ENCODE measurements around the gene KCNIP4.

KCNIP4 gene

DNA sequence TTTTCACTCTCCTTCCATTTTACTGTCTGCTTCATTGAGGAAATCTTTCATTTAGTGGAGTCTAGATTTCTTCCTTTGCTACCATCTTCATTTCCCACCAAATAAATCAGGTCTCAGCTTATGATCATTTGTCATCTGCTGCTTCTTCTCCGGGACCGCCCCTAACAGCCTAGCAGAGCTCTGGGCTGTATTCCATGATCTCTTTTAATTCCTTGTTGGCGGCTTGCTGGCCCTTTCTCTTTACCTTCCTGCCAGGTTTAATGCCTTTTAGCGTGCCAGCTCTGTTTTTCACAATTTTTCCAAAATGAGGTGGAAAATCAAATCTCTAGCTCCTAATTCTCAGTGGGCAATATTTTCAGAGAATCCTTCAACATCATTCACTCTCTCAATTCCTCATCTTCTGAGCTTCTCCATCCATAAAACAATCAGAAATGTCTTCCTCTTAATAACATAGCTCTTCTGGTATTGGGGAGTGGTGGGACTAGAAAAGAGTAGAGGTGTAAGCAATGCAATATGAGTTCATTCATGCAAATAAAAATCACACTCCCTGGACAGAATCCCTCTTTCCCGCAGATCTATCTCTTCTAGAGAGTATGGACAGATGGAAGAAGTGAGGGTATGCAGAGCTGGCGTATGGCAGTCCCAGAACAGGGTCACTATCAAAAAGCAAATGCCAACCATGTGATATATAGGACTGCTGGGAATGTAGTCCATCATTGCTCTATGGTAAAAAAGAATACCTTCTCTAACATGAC is 491.3 kb downstream of the KCNIP4 start:
- no peak for DNase-seq (ENCODE audit: low spot score)

GRCh38 chr4:21454831-21455230 is 493.7 kb downstream of the KCNIP4 start:
- no peak for DNase-seq (ENCODE audit: low spot score)

GRCh38 chr4:21454201-21454600 is 494.4 kb downstream of the KCNIP4 start:
- no peak for DNase-seq (ENCODE audit: low spot score)

DNA sequence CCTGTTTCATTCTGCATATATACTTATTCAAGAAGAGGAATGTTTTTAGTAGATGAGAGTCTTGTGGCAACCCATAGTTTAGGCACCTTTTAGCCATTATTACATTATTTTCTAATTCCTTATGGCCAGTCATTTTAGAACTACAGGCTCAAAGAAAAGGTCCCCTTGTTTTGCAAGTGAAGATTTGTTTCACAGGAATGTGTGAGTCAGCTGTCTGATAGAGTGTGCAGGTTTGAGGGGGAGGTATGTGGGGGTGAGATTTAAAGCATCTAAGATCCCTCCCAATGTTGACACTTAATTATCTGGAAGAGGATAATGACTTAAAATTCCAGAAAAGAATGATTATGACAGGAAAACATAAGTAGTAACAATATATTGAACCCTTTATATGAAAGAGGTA is 495.6 kb downstream of the KCNIP4 start:
- no peak for DNase-seq (ENCODE audit: low spot score)

GRCh38 chr4:21451032-21451431 is 497.5 kb downstream of the KCNIP4 start:
- no peak for DNase-seq (ENCODE audit: low spot score)

GRCh38 chr4:21450331-21450730 is 498.2 kb downstream of the KCNIP4 start:
- DNase-seq (ENCODE audit: low spot score): no peak

- no peak for DNase-seq (ENCODE audit: low spot score)
These were observed 501.1 kb downstream of the KCNIP4 start for GRCh38 chr4:21447301-21448054.

- no peak for DNase-seq (ENCODE audit: low spot score)
These were observed 528.4 kb downstream of the KCNIP4 start for GRCh38 chr4:21420166-21420565.

DNA sequence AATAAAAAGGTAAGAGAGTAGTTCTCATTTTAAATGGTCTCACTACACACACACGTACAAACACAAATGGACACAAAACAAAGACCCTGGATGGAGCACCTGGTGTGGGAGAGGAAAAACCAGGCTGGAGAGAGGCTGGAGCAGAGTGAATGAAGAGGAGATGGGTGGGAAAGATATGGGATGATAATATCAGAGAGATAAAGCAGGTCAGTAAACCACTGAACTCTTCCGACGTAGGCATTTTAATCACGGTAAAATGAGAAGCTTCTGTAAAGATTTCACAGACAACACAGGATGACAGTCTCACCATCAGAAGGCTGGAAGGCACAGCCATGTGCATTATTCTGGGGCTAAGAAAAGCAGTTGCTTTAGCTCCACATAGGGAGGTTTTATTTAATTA is 532.8 kb downstream of the KCNIP4 start:
- no peak for DNase-seq (ENCODE audit: low spot score)

DNA sequence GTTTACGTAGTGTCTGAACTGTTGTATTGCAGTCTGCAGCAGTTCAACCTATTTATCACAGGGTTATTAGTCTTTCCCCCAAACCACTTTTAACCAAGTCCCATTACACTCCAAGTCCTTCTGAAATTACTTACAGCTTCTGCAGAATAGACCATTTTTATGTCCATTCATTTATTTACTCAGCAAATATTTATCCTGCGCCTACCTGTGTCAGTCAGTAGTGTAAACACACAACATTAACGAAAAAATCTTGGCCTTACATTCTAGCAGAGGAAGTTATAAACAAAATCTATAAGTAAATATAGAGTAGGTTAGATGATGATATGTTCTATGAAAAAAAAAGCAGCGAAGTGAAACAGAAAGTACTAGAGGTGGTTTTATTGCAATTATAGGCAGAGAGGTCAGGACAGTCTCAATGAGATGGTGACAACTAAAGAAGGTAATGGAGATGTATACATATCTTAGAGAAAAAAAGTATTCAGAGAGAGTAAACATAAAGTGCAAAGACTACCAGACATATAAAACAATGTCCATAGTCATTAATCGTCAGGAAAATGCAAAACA is 534.7 kb downstream of the KCNIP4 start:
- DNase-seq (ENCODE audit: low spot score): no peak

DNA sequence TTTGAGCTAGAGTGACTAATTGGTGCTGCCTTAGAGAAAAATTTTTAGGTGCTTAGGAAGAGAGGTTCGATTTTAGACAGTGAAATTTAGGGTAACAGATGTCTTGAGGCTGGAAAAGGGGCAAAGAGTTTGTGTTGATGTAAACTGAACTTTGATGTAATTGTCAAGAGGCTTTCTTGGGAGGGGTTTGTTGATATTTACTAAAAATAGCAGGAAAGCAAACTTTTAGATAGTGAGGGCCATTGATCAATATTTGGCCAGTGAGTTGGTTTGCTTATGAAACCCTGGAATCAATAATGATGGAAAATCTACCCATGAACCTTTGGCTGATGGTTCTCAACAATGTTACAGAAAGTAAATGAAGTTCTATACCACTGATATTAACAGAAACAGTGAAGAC is 537.5 kb downstream of the KCNIP4 start:
- no peak for DNase-seq (ENCODE audit: low spot score)

GRCh38 chr4:21410372-21410771 is 538.2 kb downstream of the KCNIP4 start:
- DNase-seq (ENCODE audit: low spot score): no peak

GRCh38 chr4:21387683-21388082 is 560.9 kb downstream of the KCNIP4 start:
- no peak for DNase-seq (ENCODE audit: low spot score)

DNA sequence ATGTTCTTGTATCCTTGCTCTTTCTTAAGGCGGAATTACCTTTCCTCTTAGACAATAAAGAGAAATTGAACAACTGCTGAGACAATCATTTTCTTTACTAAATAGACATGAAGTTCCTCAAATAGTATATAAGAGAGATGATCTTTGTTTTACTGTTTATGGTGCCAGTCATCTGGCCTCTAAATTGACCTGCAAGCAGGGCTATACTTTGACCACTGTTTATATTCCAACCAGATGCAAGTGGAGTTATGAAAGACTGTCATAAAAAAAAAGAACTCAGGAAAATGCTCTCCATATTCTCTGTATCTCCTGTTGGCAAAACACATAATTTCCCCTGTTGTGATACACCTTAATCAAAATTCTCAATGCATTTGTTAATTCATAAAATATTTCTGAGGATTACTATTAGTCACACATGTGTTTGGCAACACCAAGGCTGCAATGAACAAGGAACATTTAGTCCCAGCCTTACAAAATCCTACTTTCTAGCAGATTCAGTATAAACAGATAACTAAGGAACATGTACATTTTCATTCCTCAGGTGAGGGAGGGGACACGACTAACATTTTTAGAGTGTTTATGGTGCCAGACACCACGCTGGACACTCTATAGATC is 562.3 kb downstream of the KCNIP4 start:
- DNase-seq (ENCODE audit: low spot score): no peak

- no peak for DNase-seq (ENCODE audit: low spot score)
These were observed 562.9 kb downstream of the KCNIP4 start for GRCh38 chr4:21385706-21386105.

- DNase-seq (ENCODE audit: low spot score): no peak
These were observed 564.0 kb downstream of the KCNIP4 start for GRCh38 chr4:21384609-21385008.

DNA sequence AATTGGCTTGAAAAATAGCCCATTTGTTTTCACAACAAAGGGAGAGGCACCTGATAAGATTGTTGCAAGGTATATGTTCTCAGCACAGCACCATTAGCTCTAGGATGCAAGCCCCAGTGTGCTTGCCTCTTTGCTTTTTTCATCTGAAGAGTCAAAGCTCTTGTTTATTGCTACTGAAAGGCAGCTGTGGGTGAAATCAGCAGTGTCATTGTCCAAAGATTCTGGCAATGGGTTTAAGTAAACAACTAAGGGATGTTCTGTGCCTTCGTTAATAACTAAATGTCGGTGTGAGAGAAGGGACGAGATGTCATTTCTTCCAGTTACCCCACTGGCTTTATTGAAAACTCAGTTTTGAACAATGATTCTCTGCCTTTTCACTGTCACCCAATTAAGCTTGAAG is 567.7 kb downstream of the KCNIP4 start:
- DNase-seq (ENCODE audit: low spot score): no peak

DNA sequence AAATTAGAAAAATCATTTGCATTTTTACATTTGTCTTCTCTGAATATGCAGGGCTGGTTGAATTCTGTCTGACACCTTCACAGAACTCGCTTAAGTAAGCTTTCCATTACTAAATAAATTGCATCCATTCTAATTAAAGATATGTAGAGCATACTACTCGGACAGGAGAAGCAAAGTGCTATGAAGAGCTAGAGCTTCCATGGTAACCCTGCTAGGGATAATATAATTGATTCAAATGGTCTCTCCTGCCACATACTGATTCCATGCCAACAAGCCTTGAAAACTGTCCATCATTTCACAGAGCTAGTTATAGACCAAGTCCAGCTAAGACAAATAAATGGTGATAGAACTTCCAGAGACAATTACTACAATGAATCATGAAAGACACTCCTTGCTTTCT is 571.5 kb downstream of the KCNIP4 start:
- no peak for DNase-seq (ENCODE audit: low spot score)

DNA sequence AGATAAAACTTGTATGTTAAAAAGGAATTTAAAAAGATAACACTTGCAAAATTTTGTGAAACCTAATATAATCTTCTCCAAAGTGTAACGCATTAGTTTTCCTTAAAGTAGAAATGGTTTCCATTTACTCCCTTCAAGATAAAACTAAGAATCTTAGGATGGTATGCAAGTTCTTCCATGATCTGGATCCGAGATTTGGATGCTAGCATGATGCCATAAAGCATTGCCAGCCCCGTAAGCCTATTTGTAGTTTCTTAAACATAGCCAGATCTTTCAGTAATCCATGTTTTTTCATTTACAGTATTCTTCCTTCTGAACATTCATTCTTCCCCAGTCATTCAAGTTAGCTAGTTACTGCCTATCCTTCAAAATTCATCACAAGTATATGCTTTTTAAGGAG is 572.4 kb downstream of the KCNIP4 start:
- DNase-seq (ENCODE audit: low spot score): no peak

GRCh38 chr4:21374641-21375368 is 573.8 kb downstream of the KCNIP4 start:
- DNase-seq (ENCODE audit: low spot score): no peak

DNA sequence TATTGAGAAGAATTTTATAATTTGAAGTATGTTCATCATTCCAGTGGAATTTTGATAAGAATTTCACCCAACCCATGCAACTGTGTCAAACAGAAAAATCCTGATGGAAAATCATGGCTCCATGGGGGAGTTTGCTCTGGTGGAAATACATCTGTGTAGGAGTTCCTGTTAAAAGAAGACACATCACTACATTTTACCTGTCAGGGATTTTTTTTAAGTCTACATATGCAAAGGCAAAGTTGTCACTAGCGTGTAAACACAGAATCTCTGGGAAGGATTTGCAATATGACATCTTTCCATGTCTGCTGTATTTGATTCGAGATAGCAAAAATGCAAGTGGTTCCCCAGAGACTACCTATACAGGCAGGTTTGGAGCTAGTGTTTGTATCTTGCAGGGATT is 581.0 kb downstream of the KCNIP4 start:
- DNase-seq (ENCODE audit: low spot score): no peak

- no peak for DNase-seq (ENCODE audit: low spot score)
These were observed 581.7 kb downstream of the KCNIP4 start for GRCh38 chr4:21366840-21367239.
